Kidney (tissue), 14 donors: Measurements from ENCODE around the gene PPIF. TPM values are rescaled to one million over a fixed set of nuclear protein-coding genes. Genes with fewer than 3 reads are reported as not detected.

Experiments
- DNase-seq, 5 donors: peaks; one replicate each; pipeline ENCODE4 v3.0.0-alpha.2; 2013 to 2020
- FAIRE-seq: peaks from 2 replicates; lab custom pipeline; 2012; peaks lifted over from hg19 to GRCh38; lab: Jason Lieb, UNC
- H3K27ac ChIP-seq, 2 donors: one replicate each; pipeline ENCODE4 v1.7.0; 2013; ENCODE audit warnings: low read depth in 2 of 2, low read length in 2 of 2, inconsistent platforms in 1 of 2
- H3K27me3 ChIP-seq: one replicate; pipeline ENCODE4 v1.7.1; 2013; ENCODE audit warnings: low read length, inconsistent platforms; ENCODE audit not compliant: control insufficient read depth, insufficient read depth
- H3K36me3 ChIP-seq, 3 donors: one replicate each; pipeline versions ENCODE4 v1.7.0 to v1.7.1; 2013; ENCODE audit warnings: low read length in 3 of 3, control low read depth in 1 of 3, inconsistent platforms in 1 of 3; ENCODE audit not compliant: insufficient read depth in 3 of 3, control insufficient read depth in 2 of 3
- H3K4me1 ChIP-seq, 3 donors: one replicate each; pipeline versions ENCODE4 v1.7.0 to v1.7.1; 2013; ENCODE audit warnings: low read length in 3 of 3, inconsistent platforms in 1 of 3, low read depth in 1 of 3; ENCODE audit not compliant: control insufficient read depth in 2 of 3, insufficient read depth in 2 of 3
- H3K4me3 ChIP-seq, 3 donors: one replicate each; pipeline versions ENCODE4 v1.7.0 to v1.8.1; 2013; ENCODE audit warnings: low read length in 3 of 3, control low read depth in 1 of 3, inconsistent platforms in 1 of 3
- H3K9ac ChIP-seq, 3 donors: one replicate each; pipeline versions ENCODE4 v1.7.0 to v1.7.1; 2013; ENCODE audit warnings: low read length in 3 of 3, control low read depth in 1 of 3, inconsistent platforms in 1 of 3
- H3K9me3 ChIP-seq, 3 donors: one replicate each; pipeline versions ENCODE4 v1.7.0 to v1.7.1; 2013; ENCODE audit warnings: low read length in 3 of 3, control low read depth in 1 of 3, inconsistent platforms in 1 of 3; ENCODE audit not compliant: control insufficient read depth in 2 of 3, insufficient read depth in 1 of 3
- CTCF ChIP-seq: IDR thresholded peaks from 3 replicates; pipeline ENCODE4 v1.5.1; 2012; ENCODE audit warnings: mild to moderate bottlenecking, moderate library complexity, borderline replicate concordance; ENCODE audit not compliant: insufficient read depth; ENCODE audit errors: extremely low read depth
- intact Hi-C: fragments of 100-400 bp; cut with DNase I; formaldehyde crosslinking; loops from one replicate; pipeline ENCODE4 v1.11.1; 2022
- polyA plus RNA-seq: library from polyadenylated mRNA; stranded (reverse); fragments of 350-450 nt; fragmentation: Illumina TruSeq; extraction: RNeasy Lipid Tissue Mini Kit (QIAGEN cat#74804); gene quantifications from one replicate; pipeline ENCODE4 v1.2.3, GENCODE V29; 2014; ENCODE audit warnings: low read depth, low replicate concordance; ENCODE audit not compliant: insufficient read depth
- total RNA-seq: library from RNA; stranded (reverse); fragmentation: NEBNext Ultra II Directional; extraction: Animal tissue kit (Norgen Biotek cat#: 25700); gene quantifications from one replicate; pipeline ENCODE4 v1.2.1, GENCODE V29; 2021
- donor health status: control.
- donor health status: control.
- donor health status: control.
- donor health status: control.
- donor health status: control.
- donor health status: DM: yes; HTN: yes; CAD: no.
- donor health status: Normal renal cell carcinoma (clear cell type).

The PPIF gene
- total and polyA plus RNA-seq, 2 donors from 2014 or later, result 36.7 to 120 TPM

GRCh38 chr10:79345241-79346011 lies 1.8 kb upstream of the PPIF start:
- TF ChIP-seq CTCF, result no peak
- H3K36me3 ChIP-seq, result peaks cover 0 to 9% (median 2%) of the 10 kb centered on the region in 3 donors
- no peaks in the 10 kb centered on the region for H3K27me3 ChIP-seq
- H3K4me3 ChIP-seq, result no peak overlapping the region
- no peak for FAIRE-seq
- H3K9ac ChIP-seq, result no peak overlapping the region
- peak in 1 of 5 donors; percentile 5 for DNase-seq
- no peak overlapping the region for H3K27ac ChIP-seq
- H3K4me1 ChIP-seq, result peaks cover 0 to 17% (median 5%) of the 10 kb centered on the region in 3 donors
- intact Hi-C loops, result no loop called here
- H3K9me3 ChIP-seq, result no peaks in the 10 kb centered on the region

- FAIRE-seq (no peak), DNase-seq (peak in 1 of 5 donors; percentile 37)
- intact Hi-C loops, result no loop called here
- Histone ChIP-seq H3K9me3 (no peaks in the 10 kb centered on the region), H3K27me3 (no peaks in the 10 kb centered on the region), H3K27ac (no peak overlapping the region), H3K4me3 (no peak overlapping the region), H3K9ac (no peak overlapping the region), H3K36me3 (peaks cover 0 to 15% (median 2%) of the 10 kb centered on the region in 3 donors), H3K4me1 (peaks cover 0 to 17% (median 5%) of the 10 kb centered on the region in 3 donors)
- TF ChIP-seq CTCF, result no peak
These were observed 1.3 kb upstream of the PPIF start for GRCh38 chr10:79346012-79346340.

GRCh38 chr10:79346388-79347225 lies 662 bp upstream of the PPIF start:
- H3K4me1 ChIP-seq, result peaks cover 0 to 17% (median 5%) of the 10 kb centered on the region in 3 donors
- peak overlapping the region in 1 of 3 donors; percentile 61 for H3K9ac ChIP-seq
- FAIRE-seq (no peak), DNase-seq (peak in 2 of 5 donors; percentile 73 to 78)
- intact Hi-C loops, result no loop called here
- no peak overlapping the region for H3K27ac ChIP-seq
- no peak for TF ChIP-seq CTCF
- no peaks in the 10 kb centered on the region for H3K27me3 ChIP-seq
- H3K36me3 ChIP-seq, result peaks cover 0 to 18% (median 2%) of the 10 kb centered on the region in 3 donors
- H3K9me3 ChIP-seq, result no peaks in the 10 kb centered on the region
- no peak overlapping the region for H3K4me3 ChIP-seq
